H9 (cell line): ENCODE data around the gene CFAP107. TPM values are rescaled to one million over a fixed set of nuclear protein-coding genes. Genes with fewer than 3 reads are reported as not detected.

Experiments
- DNase-seq: peaks from one replicate; pipeline ENCODE4 v3.0.0-alpha.2; 2017
- H2AFZ ChIP-seq: one replicate; pipeline ENCODE4 v1.6.1; 2013; ENCODE audit warnings: mild to moderate bottlenecking, low read length, control low read depth, moderate library complexity
- H2AK5ac ChIP-seq: 2 replicates; pipeline ENCODE4 v1.6.1; 2013; ENCODE audit warnings: low read length, control low read depth, mixed read lengths; ENCODE audit not compliant: insufficient read length
- H2BK120ac ChIP-seq: one replicate; pipeline ENCODE4 v1.6.1; 2013; ENCODE audit warnings: low read depth, mild to moderate bottlenecking, low read length, control low read depth, inconsistent platforms; ENCODE audit not compliant: poor library complexity, severe bottlenecking
- H2BK12ac ChIP-seq: 2 replicates; pipeline ENCODE4 v1.6.1; 2013; ENCODE audit warnings: low read length, control low read depth, mixed read lengths, low read depth; ENCODE audit not compliant: insufficient read length
- H2BK15ac ChIP-seq: 2 replicates; pipeline ENCODE4 v1.6.1; 2013; ENCODE audit warnings: low read depth, low read length, control low read depth
- H2BK20ac ChIP-seq: one replicate; pipeline ENCODE4 v1.6.1; 2013; ENCODE audit warnings: low read depth, mild to moderate bottlenecking, low read length, control low read depth, inconsistent platforms; ENCODE audit not compliant: poor library complexity, severe bottlenecking
- H2BK5ac ChIP-seq: 2 replicates; pipeline ENCODE4 v1.6.1; 2013; ENCODE audit warnings: low read length, control low read depth, mixed read lengths; ENCODE audit not compliant: insufficient read length
- H3K14ac ChIP-seq: 2 replicates; pipeline ENCODE4 v1.6.1; 2013; ENCODE audit warnings: low read length, control low read depth; ENCODE audit not compliant: insufficient read depth
- H3K18ac ChIP-seq: 2 replicates; pipeline ENCODE4 v1.6.1; 2013; ENCODE audit warnings: low read depth, mild to moderate bottlenecking, mixed read lengths, low read length, control low read depth; ENCODE audit not compliant: insufficient read length
- H3K23ac ChIP-seq: 2 replicates; pipeline ENCODE4 v1.6.1; 2013; ENCODE audit warnings: low read length, control low read depth, mixed read lengths, low read depth; ENCODE audit not compliant: insufficient read length
- H3K23me2 ChIP-seq: 2 replicates; pipeline ENCODE4 v1.6.1; 2013; ENCODE audit warnings: low read depth, mild to moderate bottlenecking, mixed read lengths, low read length, control low read depth; ENCODE audit not compliant: insufficient read length, poor library complexity, severe bottlenecking
- H3K27ac ChIP-seq: 2 replicates; pipeline ENCODE4 v1.5.1; 2013; ENCODE audit warnings: low read length, control low read depth, mixed read lengths, low read depth; ENCODE audit not compliant: insufficient read length
- H3K27me3 ChIP-seq: 2 replicates; pipeline ENCODE4 v1.6.1; 2013; ENCODE audit warnings: low read length, control low read depth, inconsistent platforms; ENCODE audit not compliant: insufficient read depth
- H3K4ac ChIP-seq: 2 replicates; pipeline ENCODE4 v1.6.1; 2013; ENCODE audit warnings: low read depth, mild to moderate bottlenecking, control low read depth, inconsistent platforms, low read length, moderate library complexity
- H3K4me1 ChIP-seq: 2 replicates; pipeline ENCODE4 v1.6.1; 2013; ENCODE audit warnings: low read length, control low read depth, inconsistent platforms; ENCODE audit not compliant: insufficient read depth
- H3K4me2 ChIP-seq: 2 replicates; pipeline ENCODE4 v1.6.1; 2013; ENCODE audit warnings: low read length, control low read depth, mixed read lengths; ENCODE audit not compliant: insufficient read length, insufficient read depth
- H3K56ac ChIP-seq: 2 replicates; pipeline ENCODE4 v1.6.1; 2013; ENCODE audit warnings: low read depth, mild to moderate bottlenecking, mixed read lengths, low read length, control low read depth; ENCODE audit not compliant: insufficient read length
- H3K79me1 ChIP-seq: 2 replicates; pipeline ENCODE4 v1.6.1; 2013; ENCODE audit warnings: low read depth, mild to moderate bottlenecking, moderate library complexity, low read length, control low read depth, inconsistent platforms; ENCODE audit not compliant: insufficient read depth, poor library complexity, severe bottlenecking
- H3K79me2 ChIP-seq: 2 replicates; pipeline ENCODE4 v1.6.1; 2013; ENCODE audit warnings: low read length, control low read depth, inconsistent platforms; ENCODE audit not compliant: insufficient read depth
- H3K9ac ChIP-seq: 2 replicates; pipeline ENCODE4 v1.6.1; 2013; ENCODE audit warnings: low read length, control low read depth, mixed read lengths; ENCODE audit not compliant: insufficient read length; ENCODE audit errors: extremely low read depth
- H3K9me3 ChIP-seq: one replicate; pipeline ENCODE4 v1.6.1; 2013; ENCODE audit warnings: low read depth, low read length, inconsistent platforms; ENCODE audit not compliant: control insufficient read depth
- H3T11ph ChIP-seq: one replicate; pipeline ENCODE4 v1.6.1; 2013; ENCODE audit warnings: mild to moderate bottlenecking, low read length, control low read depth, inconsistent platforms
- H4K20me1 ChIP-seq: one replicate; pipeline ENCODE4 v1.6.1; 2013; ENCODE audit not compliant: control insufficient read depth, insufficient read length, insufficient read depth
- H4K5ac ChIP-seq: 2 replicates; pipeline ENCODE4 v1.6.1; 2013; ENCODE audit warnings: low read depth, mild to moderate bottlenecking, mixed read lengths, low read length, control low read depth; ENCODE audit not compliant: insufficient read length
- H4K8ac ChIP-seq: replicated peaks from 2 replicates; pipeline ENCODE4 v1.6.1; 2013; ENCODE audit warnings: low read length, control low read depth, mixed read lengths, low read depth; ENCODE audit not compliant: insufficient read length
- H4K91ac ChIP-seq: 2 replicates; pipeline ENCODE4 v1.6.1; 2013; ENCODE audit warnings: low read depth, mild to moderate bottlenecking, moderate library complexity, mixed read lengths, low read length, control low read depth; ENCODE audit not compliant: insufficient read length
- H3K27ac Mint-ChIP-seq, 3 experiments: 2 replicates in 2 of 3; 3 replicates in 1 of 3; pipeline ENCODE4 v1.8.0; 2020 to 2021; ENCODE audit warnings: mixed read lengths in 3 of 3, mild to moderate bottlenecking in 1 of 3, moderate library complexity in 1 of 3
- H3K27me3 Mint-ChIP-seq: 2 replicates; pipeline ENCODE4 v1.8.0; 2021; ENCODE audit warnings: low read depth, mild to moderate bottlenecking, moderate library complexity, mixed read lengths
- H3K36me3 Mint-ChIP-seq, 3 experiments: 2 replicates in 2 of 3; 3 replicates in 1 of 3; pipeline ENCODE4 v1.8.0; 2020 to 2021; ENCODE audit warnings: low read depth in 3 of 3, mixed read lengths in 3 of 3; ENCODE audit not compliant: insufficient read depth in 1 of 3
- H3K4me1 Mint-ChIP-seq, 2 experiments: 2 replicates each; pipeline ENCODE4 v1.8.0; 2020; ENCODE audit warnings: mixed read lengths in 2 of 2
- H3K4me3 Mint-ChIP-seq, 2 experiments: 2 replicates in 1 of 2; 3 replicates in 1 of 2; pipeline ENCODE4 v1.8.0; 2020 to 2021; ENCODE audit warnings: mild to moderate bottlenecking in 2 of 2, mixed read lengths in 2 of 2, moderate library complexity in 1 of 2
- H3K9me3 Mint-ChIP-seq, 2 experiments: 2 replicates in 1 of 2; 3 replicates in 1 of 2; pipeline ENCODE4 v1.8.0; 2020; ENCODE audit warnings: mild to moderate bottlenecking in 2 of 2, mixed read lengths in 2 of 2, moderate library complexity in 1 of 2
- WGBS: extraction: QIAGEN DNeasy Blood & Tissue Kit; methylation state at CpG from one replicate; pipeline ENCODE4 v1.1.7; 2013; ENCODE audit warnings: missing lambda C conversion rate, low lambda C conversion rate, mixed read lengths; ENCODE audit not compliant: insufficient read length; ENCODE audit errors: extremely low coverage; 5-methylcytosine and 5-hydroxymethylcytosine counted together
- total RNA-seq: library from RNA; stranded (reverse); gene quantifications from 2 replicates; pipeline ENCODE4 v1.2.1, GENCODE V29; 2021
- TF ChIP-seq, protein P1 (sequence below): fragments of 200-600 bp; sonication (generic); conservative IDR thresholded peaks from 3 replicates; pipeline ENCODE4 v1.8.0; 2021; ENCODE audit warnings: antibody characterized with exemption, mild to moderate bottlenecking

The CFAP107 gene
- total RNA-seq, 1 experiment from 2014 or later, result not detected

DNA sequence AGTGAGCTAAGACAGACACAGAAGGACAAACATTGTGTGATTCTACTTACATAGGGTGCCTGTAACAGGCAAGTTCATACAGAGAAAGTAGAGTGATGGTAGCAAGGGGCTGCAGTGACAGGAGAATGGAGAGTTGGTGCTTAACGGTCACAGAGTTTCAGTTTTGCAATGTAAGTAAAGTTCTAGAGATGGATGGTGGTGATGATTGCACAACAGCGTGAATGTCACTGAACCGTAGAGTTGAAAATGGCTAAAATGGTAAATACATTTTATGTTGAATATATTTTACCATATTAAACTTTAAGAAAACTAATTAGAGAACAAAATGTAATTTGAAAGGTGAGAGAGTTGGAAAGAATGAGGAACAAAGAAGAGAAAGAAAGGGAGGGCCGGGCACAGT is 8.7 kb downstream of the CFAP107 start:
- H3K23ac ChIP-seq, result no peak overlapping the region
- Mint-ChIP-seq H3K4me1 (peaks cover 2 to 5% of the 10 kb centered on the region in 2 experiments; a peak in 2 of 4 replicates), H3K27ac (no peak overlapping the region), H3K27me3 (peaks cover 9% of the 10 kb centered on the region), H3K4me3 (no peak overlapping the region), H3K9me3 (peaks cover 0 to 3% of the 10 kb centered on the region in 2 experiments; a peak in 1 of 5 replicates), H3K36me3 (no peaks in the 10 kb centered on the region)
- no peak for DNase-seq
- no peaks in the 10 kb centered on the region for H3K9me3 ChIP-seq
- H3K4ac ChIP-seq, result no peak overlapping the region
- H3K4me2 ChIP-seq, result no peak overlapping the region
- no peak overlapping the region for H3T11ph ChIP-seq
- H3K56ac ChIP-seq, result no peak overlapping the region
- TF ChIP-seq, protein P1, sequence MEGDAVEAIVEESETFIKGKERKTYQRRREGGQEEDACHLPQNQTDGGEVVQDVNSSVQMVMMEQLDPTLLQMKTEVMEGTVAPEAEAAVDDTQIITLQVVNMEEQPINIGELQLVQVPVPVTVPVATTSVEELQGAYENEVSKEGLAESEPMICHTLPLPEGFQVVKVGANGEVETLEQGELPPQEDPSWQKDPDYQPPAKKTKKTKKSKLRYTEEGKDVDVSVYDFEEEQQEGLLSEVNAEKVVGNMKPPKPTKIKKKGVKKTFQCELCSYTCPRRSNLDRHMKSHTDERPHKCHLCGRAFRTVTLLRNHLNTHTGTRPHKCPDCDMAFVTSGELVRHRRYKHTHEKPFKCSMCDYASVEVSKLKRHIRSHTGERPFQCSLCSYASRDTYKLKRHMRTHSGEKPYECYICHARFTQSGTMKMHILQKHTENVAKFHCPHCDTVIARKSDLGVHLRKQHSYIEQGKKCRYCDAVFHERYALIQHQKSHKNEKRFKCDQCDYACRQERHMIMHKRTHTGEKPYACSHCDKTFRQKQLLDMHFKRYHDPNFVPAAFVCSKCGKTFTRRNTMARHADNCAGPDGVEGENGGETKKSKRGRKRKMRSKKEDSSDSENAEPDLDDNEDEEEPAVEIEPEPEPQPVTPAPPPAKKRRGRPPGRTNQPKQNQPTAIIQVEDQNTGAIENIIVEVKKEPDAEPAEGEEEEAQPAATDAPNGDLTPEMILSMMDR, result no peak
- no peaks in the 10 kb centered on the region for H3K23me2 ChIP-seq
- H3K9ac ChIP-seq, result no peak overlapping the region
- no peak overlapping the region for H4K5ac ChIP-seq
- H2BK120ac ChIP-seq, result no peak overlapping the region
- H4K20me1 ChIP-seq, result no peaks in the 10 kb centered on the region
- H4K91ac ChIP-seq, result no peak overlapping the region
- H2BK20ac ChIP-seq, result no peak overlapping the region
- H3K14ac ChIP-seq, result no peak overlapping the region
- H2BK15ac ChIP-seq, result no peak overlapping the region
- no peak overlapping the region for H3K27ac ChIP-seq
- H2BK5ac ChIP-seq, result no peak overlapping the region
- no peaks in the 10 kb centered on the region for H3K4me1 ChIP-seq
- no peaks in the 10 kb centered on the region for H3K79me1 ChIP-seq
- no peak overlapping the region for H2BK12ac ChIP-seq
- no CpG with 5 or more reads among the region's 4 CpGs for WGBS
- H2AFZ ChIP-seq, result no peak overlapping the region
- H3K79me2 ChIP-seq, result no peaks in the 10 kb centered on the region
- H3K18ac ChIP-seq, result no peak overlapping the region
- no peaks in the 10 kb centered on the region for H3K27me3 ChIP-seq
- H4K8ac ChIP-seq, result no peak overlapping the region
- H2AK5ac ChIP-seq, result no peak overlapping the region
